ENCODE data around the gene NAV2.

Gene NAV2

GRCh38 chr11:19843079-19843478, 130.4 kb downstream of the NAV2 start:
- DNase-seq = no peak

GRCh38 chr11:19844012-19844411, 131.4 kb downstream of the NAV2 start:
- DNase-seq = no peak

- DNase-seq = no peak
Observed at GRCh38 chr11:19844806-19845205, 132.2 kb downstream of the NAV2 start.

- no peak for DNase-seq
Observed at GRCh38 chr11:19845626-19846025, 133.0 kb downstream of the NAV2 start.

- DNase-seq = no peak
Observed at GRCh38 chr11:19846654-19847305, 134.1 kb downstream of the NAV2 start.

GRCh38 chr11:19848219-19848618, 135.6 kb downstream of the NAV2 start:
- DNase-seq = no peak

GRCh38 chr11:19849107-19849789, 136.6 kb downstream of the NAV2 start:
- DNase-seq = no peak

GRCh38 chr11:19849947-19850593, 137.4 kb downstream of the NAV2 start:
- DNase-seq = no peak

- no peak for DNase-seq
Observed at GRCh38 chr11:19852288-19852687, 139.7 kb downstream of the NAV2 start.

- DNase-seq = no peak
Observed at GRCh38 chr11:19853016-19853415, 140.4 kb downstream of the NAV2 start.

- no peak for DNase-seq
Observed at GRCh38 chr11:19853920-19854319, 141.3 kb downstream of the NAV2 start.

GRCh38 chr11:19861171-19861570, 148.5 kb downstream of the NAV2 start:
- DNase-seq = no peak

GRCh38 chr11:19862091-19862490, 149.5 kb downstream of the NAV2 start:
- no peak for DNase-seq

- DNase-seq = no peak
Observed at GRCh38 chr11:19864141-19865140, 151.8 kb downstream of the NAV2 start.

- DNase-seq = no peak
Observed at GRCh38 chr11:19866037-19866436, 153.4 kb downstream of the NAV2 start.

- no peak for DNase-seq
Observed at GRCh38 chr11:19866521-19866920, 153.9 kb downstream of the NAV2 start.

- DNase-seq = no peak
Observed at GRCh38 chr11:19867064-19867463, 154.4 kb downstream of the NAV2 start.

GRCh38 chr11:19868281-19868821, 155.7 kb downstream of the NAV2 start:
- DNase-seq = no peak

- no peak for DNase-seq
Observed at GRCh38 chr11:19868871-19869270, 156.2 kb downstream of the NAV2 start.

GRCh38 chr11:19869466-19869865, 156.8 kb downstream of the NAV2 start:
- no peak for DNase-seq

- DNase-seq = no peak
Observed at GRCh38 chr11:19869946-19870589, 157.4 kb downstream of the NAV2 start.

- DNase-seq = no peak
Observed at GRCh38 chr11:19871531-19871930, 158.9 kb downstream of the NAV2 start.

All from bone marrow (tissue), 2 donors.